Measurements from ENCODE around the gene STING1. TPM values are rescaled to one million over a fixed set of nuclear protein-coding genes. Genes with fewer than 3 reads are reported as not detected.

Gene STING1
- total and polyA plus RNA-seq, 2 of the 13 experiments (the other 11 are each of a cell fraction or from before 2014, with no cell fraction given): 1.3 to 4.4 TPM

GRCh38 chr5:139439013-139439903 lies 43.3 kb downstream of the STING1 start, which contains the start of gene DNAJC18 (continued):
- TF ChIP-seq MAX (IDR thresholded peaks at IDR 0.05) (peak; percentile 71), FOSL2 (CRISPR knock-in tag; IDR thresholded peaks at IDR 0.05) (0 out of 2 replicates have a peak, but pooled peaks have one; percentile 9), ZMAT3 (CRISPR knock-in tag; conservative IDR thresholded peaks at IDR 0.05) (0 out of 2 replicates have a peak, but pooled peaks have one; percentile 35), ZBTB14 (CRISPR knock-in tag; IDR thresholded peaks at IDR 0.05) (no peak), THYN1 (CRISPR knock-in tag; IDR thresholded peaks at IDR 0.05; ENCODE audit: borderline replicate concordance, low read depth) (no peak), EED (CRISPR knock-in tag; IDR thresholded peaks at IDR 0.05) (peak; percentile 59; the same call in 1 of the 2 replicates), ZNF235 (CRISPR knock-in tag; IDR thresholded peaks at IDR 0.05; ENCODE audit: borderline replicate concordance) (0 out of 2 replicates have a peak, but pooled peaks have one; percentile 38), NAIF1 (CRISPR knock-in tag; IDR thresholded peaks at IDR 0.05; ENCODE audit: borderline replicate concordance) (no peak), BCL3 (CRISPR knock-in tag; IDR thresholded peaks at IDR 0.05) (peak; percentile 92), ZSCAN21 (CRISPR knock-in tag; IDR thresholded peaks at IDR 0.05; ENCODE audit: borderline replicate concordance) (peak; percentile 82; the same call in 1 of the 2 replicates), KDM5A (IDR thresholded peaks at IDR 0.05; ENCODE audit: borderline replicate concordance, low read length) (peak; percentile 59; the same call in 1 of the 2 replicates), TRIM24 (CRISPR knock-in tag; IDR thresholded peaks at IDR 0.05) (no peak), ATF7-NPFF (CRISPR knock-in tag; IDR thresholded peaks at IDR 0.05; ENCODE audit: low read depth) (peak; percentile 66; the same call in 1 of the 2 replicates), YY1 (IDR thresholded peaks at IDR 0.05; ENCODE audit: insufficient read depth, insufficient replicate concordance, low read depth, low read length) (peak; percentile 80), ARID4A (CRISPR knock-in tag; IDR thresholded peaks at IDR 0.05; ENCODE audit: borderline replicate concordance) (peak; percentile 84), ZNF574 (CRISPR knock-in tag; IDR thresholded peaks at IDR 0.05) (peak; percentile 90), ZNF333 (CRISPR knock-in tag; IDR thresholded peaks at IDR 0.05; ENCODE audit: borderline replicate concordance) (0 out of 2 replicates have a peak, but pooled peaks have one; percentile 72)

Data from HepG2 (cell line).